HG03175 (cell line): ENCODE data around the gene RITA1.
"Not testable (repeated sequence)": the region's sequence is repeated elsewhere in the genome, so short reads cannot be mapped to it uniquely, and the experiment has no call there.

Source experiments
- ATAC-seq: cut with Tn5 transposase; IDR thresholded peaks from one replicate; pipeline ENCODE4 v1.9.1; 2021; ENCODE audit warnings: mild to moderate bottlenecking, moderate library complexity; ENCODE audit not compliant: unreplicated experiment

RITA1 gene, protein sequence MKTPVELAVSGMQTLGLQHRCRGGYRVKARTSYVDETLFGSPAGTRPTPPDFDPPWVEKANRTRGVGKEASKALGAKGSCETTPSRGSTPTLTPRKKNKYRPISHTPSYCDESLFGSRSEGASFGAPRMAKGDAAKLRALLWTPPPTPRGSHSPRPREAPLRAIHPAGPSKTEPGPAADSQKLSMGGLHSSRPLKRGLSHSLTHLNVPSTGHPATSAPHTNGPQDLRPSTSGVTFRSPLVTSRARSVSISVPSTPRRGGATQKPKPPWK

GRCh38 chr12:113185180-113186032 is at the start of gene RITA1, which contains the start of gene DDX54:
Gene RITA1 (plus strand): TSS chr12:113185721. CDS start chr12:113186747, 1,026 bp downstream.
Gene DDX54 (minus strand): TSS chr12:113185478. CDS start chr12:113185451, 27 bp downstream.
- peak; percentile 50 for ATAC-seq

- ATAC-seq: no peak
These were observed 49.2 kb upstream of the RITA1 start for GRCh38 chr12:113136128-113136989.

- no peak for ATAC-seq
These were observed 48.5 kb upstream of the RITA1 start for GRCh38 chr12:113136990-113137511.

DNA sequence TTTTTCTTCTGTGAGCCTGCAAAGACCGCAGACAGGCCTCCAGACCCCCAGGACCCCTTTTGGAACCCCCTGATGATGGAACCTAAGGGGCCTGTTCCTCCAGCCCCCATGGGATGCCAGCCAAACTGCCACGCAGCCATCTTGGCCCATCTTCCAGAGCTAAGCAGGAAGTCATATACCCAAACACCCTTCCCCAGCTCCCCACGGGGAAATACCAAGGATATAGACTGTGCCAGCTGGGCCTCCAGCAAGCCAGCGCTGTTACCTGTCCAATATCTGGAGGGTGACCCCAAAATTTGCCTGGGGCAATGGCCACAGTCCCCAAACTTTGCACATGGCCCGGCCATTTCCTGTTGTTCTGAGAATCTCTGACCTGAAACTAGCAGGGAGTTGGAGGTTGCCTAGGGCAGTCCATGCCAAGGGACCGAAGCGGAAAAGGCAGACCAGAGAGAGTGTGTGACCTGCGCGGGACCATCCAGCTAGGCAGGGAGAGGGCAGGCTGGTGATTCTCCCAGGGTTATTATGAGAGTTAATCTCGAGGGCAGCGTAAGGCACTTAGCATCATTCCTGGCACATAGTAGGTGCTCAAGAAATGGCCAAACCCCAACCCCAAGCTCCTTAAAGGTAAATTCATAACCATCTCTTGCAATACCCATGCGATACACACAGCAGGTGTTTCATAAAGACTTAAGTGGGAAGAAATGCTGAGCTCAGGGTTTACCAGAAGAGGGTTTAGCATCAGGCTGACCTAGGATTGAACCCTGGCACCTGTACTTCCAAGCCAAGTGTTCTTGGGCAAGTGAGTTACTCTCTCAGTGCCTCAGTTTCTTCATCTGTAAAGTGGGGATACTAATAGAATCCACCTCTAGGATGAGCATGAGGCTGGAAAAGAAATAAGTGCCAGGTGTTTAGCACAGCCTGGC is 47.4 kb upstream of the RITA1 start:
- no peak for ATAC-seq

- ATAC-seq: no peak
These were observed 46.7 kb upstream of the RITA1 start for GRCh38 chr12:113138826-113139225.

DNA sequence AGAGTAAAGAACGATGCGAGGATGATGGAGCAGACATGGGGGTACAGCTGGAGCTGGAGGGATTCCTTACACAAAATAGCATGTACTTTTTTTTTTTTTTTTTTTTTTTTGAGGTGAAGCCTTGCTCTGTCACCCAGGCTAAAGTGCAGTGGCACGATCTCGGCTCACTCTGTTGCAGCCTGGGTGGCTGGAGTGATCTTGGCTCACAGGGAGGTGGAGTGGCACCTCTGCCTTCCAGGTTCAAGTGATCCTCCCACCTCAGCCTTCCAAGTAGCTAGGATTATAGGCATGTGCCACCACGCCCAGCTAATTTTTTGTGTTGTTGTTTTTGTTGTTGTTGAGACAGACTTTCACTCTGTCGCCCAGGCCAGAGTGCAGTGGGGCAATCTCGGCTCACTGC is 44.8 kb upstream of the RITA1 start:
- no peak for ATAC-seq

GRCh38 chr12:113141716-113142115 is 43.8 kb upstream of the RITA1 start:
- ATAC-seq: not testable (repeated sequence)

- ATAC-seq: no peak
These were observed 43.2 kb upstream of the RITA1 start for GRCh38 chr12:113142173-113142885.

- no peak for ATAC-seq
These were observed 42.6 kb upstream of the RITA1 start for GRCh38 chr12:113142886-113143332.

GRCh38 chr12:113143959-113144358 is 41.6 kb upstream of the RITA1 start:
- no peak for ATAC-seq

GRCh38 chr12:113144806-113145205 is 40.7 kb upstream of the RITA1 start:
- no peak for ATAC-seq

GRCh38 chr12:113145720-113146551 is 39.6 kb upstream of the RITA1 start:
- ATAC-seq: no peak

- ATAC-seq: no peak
These were observed 38.5 kb upstream of the RITA1 start for GRCh38 chr12:113146999-113147398.

DNA sequence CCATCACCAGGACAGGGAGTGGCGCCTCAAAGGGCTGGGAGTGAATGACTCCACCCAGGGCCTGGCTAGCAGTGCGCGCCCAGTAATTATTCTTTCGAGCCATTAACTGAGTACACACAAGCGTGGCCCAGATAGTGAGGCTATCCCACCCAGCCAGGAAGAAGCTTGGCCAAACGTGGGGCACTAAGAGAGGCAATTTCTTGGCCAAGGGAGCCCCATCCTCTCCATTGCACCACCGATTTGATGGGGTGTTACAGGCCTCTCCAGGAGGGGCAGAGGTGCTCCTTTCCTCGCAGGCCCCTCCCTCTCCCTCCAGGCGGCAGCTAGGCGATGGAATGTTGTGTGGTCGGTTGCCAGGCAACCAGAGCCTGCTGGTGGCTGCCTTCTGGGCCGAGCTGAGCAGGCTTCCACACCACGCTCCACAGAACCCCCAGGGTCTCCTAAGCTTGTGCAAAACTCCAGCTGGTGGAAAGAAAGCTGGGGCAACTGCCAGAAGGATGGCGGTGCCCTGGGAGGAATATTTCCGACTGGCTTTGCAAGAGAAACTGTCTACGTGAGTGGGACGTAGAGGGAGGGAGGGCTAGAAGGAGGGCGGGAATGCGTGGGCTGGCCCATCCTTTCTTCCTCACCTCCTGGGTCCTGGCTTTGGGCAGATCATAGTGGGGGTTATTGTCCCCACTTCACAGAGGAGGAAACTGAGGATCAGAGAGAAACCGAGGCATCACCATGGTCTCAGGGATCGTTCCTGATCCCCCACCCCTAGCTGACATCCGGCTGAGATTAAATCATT is 36.0 kb upstream of the RITA1 start, which contains the start of gene CFAP73:
Gene CFAP73 (plus strand): TSS at position 364 of the 790 bp plus-strand sequence. CDS start 134 bp downstream, at position 498.
- no peak for ATAC-seq

- no peak for ATAC-seq
These were observed 33.9 kb upstream of the RITA1 start for GRCh38 chr12:113151655-113152054.

DNA sequence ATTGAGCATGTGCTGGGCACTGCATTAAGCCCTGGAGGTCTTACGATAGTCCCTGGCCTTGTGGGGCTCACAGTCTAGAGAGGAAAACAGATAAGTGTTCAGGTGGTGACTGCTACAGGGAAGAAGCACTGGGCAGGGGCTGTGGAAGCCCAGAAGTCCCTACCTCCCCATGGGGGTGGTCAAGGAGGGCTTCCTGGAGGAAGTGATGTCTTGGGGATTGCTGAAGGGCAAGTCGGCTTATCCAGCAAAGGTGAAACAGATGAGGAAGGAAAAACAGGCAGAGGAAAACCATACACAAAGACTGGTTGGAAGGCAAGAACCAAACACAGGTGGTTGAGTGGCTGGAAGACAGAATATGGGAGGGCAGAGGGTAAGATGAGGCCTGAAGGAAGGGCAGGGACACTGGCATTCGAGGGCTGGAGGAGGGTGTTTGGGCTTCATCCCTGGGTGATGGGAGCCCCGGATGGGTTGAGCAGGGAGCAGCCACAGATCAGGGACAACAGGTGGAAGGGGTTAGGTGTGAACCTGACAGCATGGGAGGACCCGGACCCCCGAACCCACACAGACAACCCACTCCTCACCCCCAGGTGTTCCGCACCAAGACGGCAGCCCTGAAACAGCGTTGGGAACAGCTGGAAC is 33.2 kb upstream of the RITA1 start:
- ATAC-seq: no peak
